Measurements from ENCODE around the gene CHL1.

CHL1 gene

GRCh38 chr3:440826-441225 is 244.3 kb downstream of the CHL1 start:
- TF ChIP-seq CTCF (IDR thresholded peaks at IDR 0.05; ENCODE audit: low read depth, low read length): no peak

GRCh38 chr3:445960-446359 is 249.4 kb downstream of the CHL1 start:
- TF ChIP-seq CTCF (IDR thresholded peaks at IDR 0.05; ENCODE audit: low read depth, low read length): no peak
- DNase-seq (ENCODE audit: extremely low read depth, low read depth): no peak

More at GRCh38 chr3:440826-441225, 244.3 kb downstream of the CHL1 start:
- DNase-seq (ENCODE audit: extremely low read depth, low read depth): no peak

GRCh38 chr3:447671-448070 is 251.1 kb downstream of the CHL1 start:
- no peak for DNase-seq (ENCODE audit: extremely low read depth, low read depth)
- TF ChIP-seq CTCF (IDR thresholded peaks at IDR 0.05; ENCODE audit: low read depth, low read length): no peak

GRCh38 chr3:449711-450110 is 253.1 kb downstream of the CHL1 start:
- no peak for DNase-seq (ENCODE audit: extremely low read depth, low read depth)
- TF ChIP-seq CTCF (IDR thresholded peaks at IDR 0.05; ENCODE audit: low read depth, low read length): no peak

GRCh38 chr3:452221-452620 is 255.7 kb downstream of the CHL1 start:
- no peak for TF ChIP-seq CTCF (IDR thresholded peaks at IDR 0.05; ENCODE audit: low read depth, low read length)
- DNase-seq (ENCODE audit: extremely low read depth, low read depth): no peak

GRCh38 chr3:453106-453505 is 256.5 kb downstream of the CHL1 start:
- TF ChIP-seq CTCF (IDR thresholded peaks at IDR 0.05; ENCODE audit: low read depth, low read length): no peak
- no peak for DNase-seq (ENCODE audit: extremely low read depth, low read depth)

GRCh38 chr3:454986-455385 is 258.4 kb downstream of the CHL1 start:
- no peak for TF ChIP-seq CTCF (IDR thresholded peaks at IDR 0.05; ENCODE audit: low read depth, low read length)
- no peak for DNase-seq (ENCODE audit: extremely low read depth, low read depth)

Data from AG09319 (cell line).